ENCODE data around the gene GALNT15. TPM values are rescaled to one million over a fixed set of nuclear protein-coding genes. Genes with fewer than 3 reads are reported as not detected.

Gene GALNT15
- polyA plus RNA-seq, 1 donor (not counting 4 experiments of a cell fraction or from before 2014, with no cell fraction given): not detected

GRCh38 chr3:16174976-16175901 is 759 bp downstream of the GALNT15 start:
- Histone ChIP-seq H3K9ac (ENCODE audit: control insufficient read depth, extremely low read depth, insufficient read depth, low read length) (no peak overlapping the region), H3K4me3 (ENCODE audit: control insufficient read depth in 2 of 3, extremely low read depth in 1 of 3, insufficient read depth in 2 of 3, low read depth in 1 of 3, low read length in 3 of 3) (no peak overlapping the region), H3K36me3 (ENCODE audit: control insufficient read depth in 2 of 2, extremely low read depth in 1 of 2, insufficient read depth in 2 of 2, low read length in 2 of 2) (no peaks in the 10 kb centered on the region), H3K27me3 (ENCODE audit: control insufficient read depth, extremely low read depth, insufficient read depth, low read length) (peaks cover 12% of the 10 kb centered on the region), H2AFZ (ENCODE audit: control insufficient read depth, low read length) (no peak overlapping the region), H3K27ac (ENCODE audit: control insufficient read depth, insufficient read depth, low read length) (no peak overlapping the region), H3K4me1 (ENCODE audit: control insufficient read depth, extremely low read depth, insufficient read depth, low read length) (peaks cover 4% of the 10 kb centered on the region), H4K20me1 (ENCODE audit: control insufficient read depth, extremely low read depth, insufficient read depth, low read length) (no peaks in the 10 kb centered on the region), H3K79me2 (ENCODE audit: control insufficient read depth, insufficient read depth, low read length) (no peaks in the 10 kb centered on the region), H3K4me2 (ENCODE audit: control insufficient read depth, extremely low read depth, insufficient read depth, low read depth, low read length) (no peak overlapping the region), H3K9me3 (ENCODE audit: control insufficient read depth, low read depth, low read length) (no peaks in the 10 kb centered on the region), H3K9me1 (ENCODE audit: control insufficient read depth, extremely low read depth, insufficient read depth, low read length) (no peaks in the 10 kb centered on the region)
- no peak for FAIRE-seq
- TF ChIP-seq CTCF (optimal IDR thresholded peaks at IDR 0.05 in 1 of 3, IDR thresholded peaks at IDR 0.05 in 1 of 3, conservative IDR thresholded peaks at IDR 0.05 in 1 of 3; ENCODE audit: extremely low read depth in 1 of 3, insufficient read depth in 2 of 3, low read length in 3 of 3): no peak
- no peak for TF ChIP-seq EZH2 (IDR thresholded peaks at IDR 0.05; ENCODE audit: low read length)
- DNase-seq (ENCODE audit: low read depth, low spot score): no peak
- dilution Hi-C loops (cut with MboI; ENCODE audit: extremely low pct_ligation_motif_present, low sequenced_read_pairs): no loop called here

GRCh38 chr3:16176391-16177030 is 2.0 kb downstream of the GALNT15 start:
- Histone ChIP-seq H3K4me1 (ENCODE audit: control insufficient read depth, extremely low read depth, insufficient read depth, low read length) (peaks cover 4% of the 10 kb centered on the region), H3K27ac (ENCODE audit: control insufficient read depth, insufficient read depth, low read length) (no peak overlapping the region), H3K9me3 (ENCODE audit: control insufficient read depth, low read depth, low read length) (no peaks in the 10 kb centered on the region), H3K36me3 (ENCODE audit: control insufficient read depth in 2 of 2, extremely low read depth in 1 of 2, insufficient read depth in 2 of 2, low read length in 2 of 2) (no peaks in the 10 kb centered on the region), H3K27me3 (ENCODE audit: control insufficient read depth, extremely low read depth, insufficient read depth, low read length) (peaks cover 12% of the 10 kb centered on the region), H3K4me2 (ENCODE audit: control insufficient read depth, extremely low read depth, insufficient read depth, low read depth, low read length) (no peak overlapping the region), H3K9me1 (ENCODE audit: control insufficient read depth, extremely low read depth, insufficient read depth, low read length) (no peaks in the 10 kb centered on the region), H4K20me1 (ENCODE audit: control insufficient read depth, extremely low read depth, insufficient read depth, low read length) (no peaks in the 10 kb centered on the region), H3K79me2 (ENCODE audit: control insufficient read depth, insufficient read depth, low read length) (no peaks in the 10 kb centered on the region), H3K4me3 (ENCODE audit: control insufficient read depth in 2 of 3, extremely low read depth in 1 of 3, insufficient read depth in 2 of 3, low read depth in 1 of 3, low read length in 3 of 3) (no peak overlapping the region), H2AFZ (ENCODE audit: control insufficient read depth, low read length) (no peak overlapping the region), H3K9ac (ENCODE audit: control insufficient read depth, extremely low read depth, insufficient read depth, low read length) (no peak overlapping the region)
- no peak for DNase-seq (ENCODE audit: low read depth, low spot score)
- TF ChIP-seq CTCF (optimal IDR thresholded peaks at IDR 0.05 in 1 of 3, IDR thresholded peaks at IDR 0.05 in 1 of 3, conservative IDR thresholded peaks at IDR 0.05 in 1 of 3; ENCODE audit: extremely low read depth in 1 of 3, insufficient read depth in 2 of 3, low read length in 3 of 3) (no peak), EZH2 (IDR thresholded peaks at IDR 0.05; ENCODE audit: low read length) (no peak)
- no peak for FAIRE-seq
- dilution Hi-C loops (cut with MboI; ENCODE audit: extremely low pct_ligation_motif_present, low sequenced_read_pairs): no loop called here

All from keratinocyte (primary cell).